Liver (tissue), 9 donors: ENCODE data around the gene TRIP12. TPM values are rescaled to one million over a fixed set of nuclear protein-coding genes. Genes with fewer than 3 reads are reported as not detected.

ENCODE experiments used
- DNase-seq: peaks from one replicate; pipeline ENCODE4 v3.0.0-alpha.2; 2017; ENCODE audit warnings: low spot score
- H3K27ac ChIP-seq, 2 donors: one replicate each; pipeline ENCODE4 v1.7.0; 2013; ENCODE audit warnings: inconsistent platforms in 2 of 2, low read length in 2 of 2, control low read depth in 1 of 2, low read depth in 1 of 2, mild to moderate bottlenecking in 1 of 2
- H3K27me3 ChIP-seq, 4 donors: one replicate each; pipeline versions ENCODE4 v1.6.1 to v1.7.0; 2013; ENCODE audit warnings: low read length in 3 of 4, inconsistent platforms in 1 of 4, mild to moderate bottlenecking in 1 of 4, moderate library complexity in 1 of 4; ENCODE audit not compliant: control insufficient read depth in 4 of 4, insufficient read depth in 4 of 4
- H3K36me3 ChIP-seq, 4 donors: one replicate each; pipeline versions ENCODE4 v1.6.1 to v1.7.0; 2013; ENCODE audit warnings: low read length in 3 of 4, mild to moderate bottlenecking in 3 of 4, low read depth in 1 of 4, moderate library complexity in 1 of 4; ENCODE audit not compliant: control insufficient read depth in 4 of 4, insufficient read depth in 3 of 4
- H3K4me1 ChIP-seq, 4 donors: one replicate each; pipeline versions ENCODE4 v1.6.1 to v1.7.0; 2013; ENCODE audit warnings: low read length in 3 of 4, mild to moderate bottlenecking in 3 of 4, moderate library complexity in 1 of 4; ENCODE audit not compliant: control insufficient read depth in 4 of 4, insufficient read depth in 4 of 4
- H3K4me3 ChIP-seq, 3 donors: one replicate each; pipeline versions ENCODE4 v1.6.1 to v1.7.0; 2013; ENCODE audit warnings: low read length in 3 of 3, control low read depth in 1 of 3, low read depth in 1 of 3, mild to moderate bottlenecking in 1 of 3
- H3K9ac ChIP-seq, 2 donors: one replicate each; pipeline ENCODE4 v1.7.0; 2013; ENCODE audit warnings: low read length in 2 of 2, mild to moderate bottlenecking in 2 of 2, moderate library complexity in 2 of 2, control low read depth in 1 of 2, low read depth in 1 of 2
- H3K9me3 ChIP-seq, 4 donors: one replicate each; pipeline versions ENCODE4 v1.6.1 to v1.7.0; 2013; ENCODE audit warnings: low read length in 3 of 4; ENCODE audit not compliant: control insufficient read depth in 4 of 4
- CTCF ChIP-seq: fragments of 150-350 bp; IDR thresholded peaks from 2 replicates; pipeline ENCODE4 v1.5.1; 2017; ENCODE audit warnings: improper control_type of control experiment, low read depth, low read length; ENCODE audit not compliant: missing input control
- EGR1 ChIP-seq, 2 donors: IDR thresholded peaks; 2 replicates each; pipeline ENCODE4 v1.6.1; 2016 to 2018; ENCODE audit warnings: antibody characterized with exemption in 2 of 2, low read depth in 2 of 2
- FOXA1 ChIP-seq: IDR thresholded peaks from 2 replicates; pipeline ENCODE4 v1.6.1; 2016; ENCODE audit warnings: antibody characterized with exemption
- FOXA2 ChIP-seq: IDR thresholded peaks from 2 replicates; pipeline ENCODE4 v1.6.1; 2016; ENCODE audit warnings: antibody characterized with exemption
- GABPA ChIP-seq, 2 donors: IDR thresholded peaks in 1 of 2; conservative IDR thresholded peaks in 1 of 2; 2 replicates each; pipeline ENCODE4 v1.6.1; 2016; ENCODE audit warnings: antibody characterized with exemption in 2 of 2, mild to moderate bottlenecking in 1 of 2, moderate library complexity in 1 of 2
- HNF4G ChIP-seq: IDR thresholded peaks from 2 replicates; pipeline ENCODE4 v1.6.1; 2016; ENCODE audit warnings: antibody characterized with exemption
- JUND ChIP-seq, 2 donors: IDR thresholded peaks; 2 replicates each; pipeline ENCODE4 v1.6.1; 2016; ENCODE audit warnings: antibody characterized with exemption in 2 of 2
- MAX ChIP-seq: IDR thresholded peaks from 2 replicates; pipeline ENCODE4 v1.6.1; 2016; ENCODE audit warnings: antibody characterized with exemption
- NR2F2 ChIP-seq: IDR thresholded peaks from 2 replicates; pipeline ENCODE4 v1.6.1; 2016; ENCODE audit warnings: antibody characterized with exemption
- RAD21 ChIP-seq, 2 donors: IDR thresholded peaks; 2 replicates each; pipeline ENCODE4 v1.6.1; 2016; ENCODE audit warnings: antibody characterized with exemption in 2 of 2, mild to moderate bottlenecking in 2 of 2
- REST ChIP-seq: IDR thresholded peaks from 2 replicates; pipeline ENCODE4 v1.6.1; 2016; ENCODE audit warnings: antibody characterized with exemption, mild to moderate bottlenecking
- RXRA ChIP-seq, 2 donors: IDR thresholded peaks; 2 replicates each; pipeline ENCODE4 v1.6.1; 2017 to 2018; ENCODE audit warnings: antibody characterized with exemption in 2 of 2, mild to moderate bottlenecking in 1 of 2
- SP1 ChIP-seq: IDR thresholded peaks from 2 replicates; pipeline ENCODE4 v1.6.1; 2018; ENCODE audit warnings: antibody characterized with exemption, mild to moderate bottlenecking
- TAF1 ChIP-seq: conservative IDR thresholded peaks from 2 replicates; pipeline ENCODE4 v1.6.1; 2016; ENCODE audit warnings: antibody characterized with exemption, mild to moderate bottlenecking
- YY1 ChIP-seq: IDR thresholded peaks from 2 replicates; pipeline ENCODE4 v1.6.1; 2016; ENCODE audit warnings: antibody characterized with exemption, mild to moderate bottlenecking
- ZBTB33 ChIP-seq: IDR thresholded peaks from 2 replicates; pipeline ENCODE4 v1.6.1; 2016; ENCODE audit warnings: antibody characterized with exemption
- WGBS: extraction: QIAGEN DNeasy Blood & Tissue Kit; methylation state at CpG from one replicate; pipeline ENCODE4 v1.1.7; 2013; 5-methylcytosine and 5-hydroxymethylcytosine counted together
- polyA plus RNA-seq, 2 donors: library from polyadenylated mRNA; stranded (reverse) in 1 of 2; unstranded in 1 of 2; fragments of 200-250 nt in 1 of 2; fragments of >200 nt in 1 of 2; fragmentation: Nextera tagmentation in 1 of 2; extraction: Ambion mirVana in 1 of 2; gene quantifications; one replicate each; pipeline versions ENCODE4 v1.2.1 to v1.2.3, GENCODE V29; 2013 to 2015
- total RNA-seq, 2 donors: library from RNA; depleted of rRNA; stranded (reverse); fragments of >200 nt; gene quantifications; one replicate each; pipeline ENCODE4 v1.2.3, GENCODE V29; 2014
- donor health status: healthy.
- donor health status: healthy.
- donor health status: healthy.
- donor health status: healthy.
- donor health status: healthy.

The TRIP12 gene
- total and polyA plus RNA-seq, 4 donors, result 13.9 to 128 (median 67.4) TPM

GRCh38 chr2:229879191-229879950 is 42.4 kb downstream of the TRIP12 start:
- Histone ChIP-seq H3K4me3 (no peak overlapping the region), H3K4me1 (peaks cover 3 to 22% (median 6%) of the 10 kb centered on the region in 4 donors), H3K27me3 (no peaks in the 10 kb centered on the region), H3K27ac (no peak overlapping the region), H3K9ac (no peak overlapping the region), H3K9me3 (no peaks in the 10 kb centered on the region), H3K36me3 (peaks cover 0 to 20% (median 17%) of the 10 kb centered on the region in 4 donors)
- WGBS, result 93% methylated on average over 6 of the region's 6 CpGs
- TF ChIP-seq FOXA1 (no peak), REST (no peak), EGR1 (IDR thresholded peaks at IDR 0.05; ENCODE audit: low read depth in 2 of 2) (no peak), RXRA (IDR thresholded peaks at IDR 0.05) (no peak), GABPA (IDR thresholded peaks at IDR 0.05 in 1 of 2, conservative IDR thresholded peaks at IDR 0.05 in 1 of 2) (no peak), NR2F2 (no peak), RAD21 (IDR thresholded peaks at IDR 0.05) (no peak), TAF1 (no peak), JUND (IDR thresholded peaks at IDR 0.05) (no peak), YY1 (no peak), SP1 (no peak), MAX (no peak)
- DNase-seq, result no peak

GRCh38 chr2:229875549-229875948 is 46.3 kb downstream of the TRIP12 start:
- peaks cover 0 to 7% (median 3%) of the 10 kb centered on the region in 4 donors for H3K4me1 ChIP-seq
- no peak for TF ChIP-seq JUND (IDR thresholded peaks at IDR 0.05)
- TF ChIP-seq RXRA (IDR thresholded peaks at IDR 0.05), result no peak
- TF ChIP-seq HNF4G, result no peak
- no peak for TF ChIP-seq RAD21 (IDR thresholded peaks at IDR 0.05)
- no peak for TF ChIP-seq TAF1
- no peak for TF ChIP-seq FOXA2
- no peak for TF ChIP-seq GABPA (IDR thresholded peaks at IDR 0.05 in 1 of 2, conservative IDR thresholded peaks at IDR 0.05 in 1 of 2)
- TF ChIP-seq REST, result no peak
- no peak for TF ChIP-seq FOXA1
- no peak for TF ChIP-seq NR2F2
- TF ChIP-seq EGR1 (IDR thresholded peaks at IDR 0.05; ENCODE audit: low read depth in 2 of 2), result no peak
- TF ChIP-seq CTCF, result no peak
- no peak for TF ChIP-seq MAX
- TF ChIP-seq YY1, result no peak
- no peak for TF ChIP-seq ZBTB33
- no peak overlapping the region for H3K4me3 ChIP-seq
- no peak overlapping the region for H3K27ac ChIP-seq
- no peaks in the 10 kb centered on the region for H3K9me3 ChIP-seq
- no peak overlapping the region for H3K9ac ChIP-seq
- no peak for DNase-seq
- H3K36me3 ChIP-seq, result peaks cover 3 to 20% (median 17%) of the 10 kb centered on the region in 4 donors
- H3K27me3 ChIP-seq, result no peaks in the 10 kb centered on the region
- WGBS, result 91% methylated on average over 2 of the region's 2 CpGs
